Thyroid gland (tissue), 4 donors: ENCODE results near the gene ITGA1. TPM values are rescaled to one million over a fixed set of nuclear protein-coding genes. Genes with fewer than 3 reads are reported as not detected.

Experiments used
- DNase-seq, 2 donors: peaks; one replicate each; pipeline ENCODE4 v3.0.0-alpha.2; 2019
- H3K27ac ChIP-seq, 3 donors: fragments of 200-600 bp; sonication (generic); 1 replicate in 2 of 3; 2 replicates in 1 of 3; pipeline ENCODE4 v1.5.1; 2016 to 2019; ENCODE audit warnings: mild to moderate bottlenecking in 1 of 3, moderate library complexity in 1 of 3
- H3K27me3 ChIP-seq: fragments of 200-600 bp; sonication (generic); one replicate; pipeline ENCODE4 v1.5.1; 2019
- H3K36me3 ChIP-seq, 2 donors: fragments of 200-600 bp; sonication (generic); one replicate each; pipeline ENCODE4 v1.5.1; 2016 to 2019
- H3K4me1 ChIP-seq, 2 donors: fragments of 200-600 bp; sonication (generic); one replicate each; pipeline ENCODE4 v1.5.1; 2017 to 2019
- H3K4me3 ChIP-seq, 3 donors: fragments of 200-600 bp; sonication (generic); replicated peaks in 1 of 3; 1 replicate in 2 of 3; 2 replicates in 1 of 3; pipeline ENCODE4 v1.5.1; 2016; ENCODE audit warnings: mild to moderate bottlenecking in 1 of 3
- H3K9me3 ChIP-seq: fragments of 200-600 bp; sonication (generic); one replicate; pipeline ENCODE4 v1.5.1; 2017
- CTCF ChIP-seq, 6 experiments: fragments of 200-600 bp in 3 of 6; fragments of 450-650 bp in 3 of 6; sonication (generic) in 3 of 6; IDR thresholded peaks; one replicate each; pipeline ENCODE4 v1.5.1; 2016 to 2019; ENCODE audit warnings: antibody characterized with exemption in 6 of 6, mild to moderate bottlenecking in 2 of 6, inconsistent platforms in 1 of 6, moderate library complexity in 1 of 6
- POLR2A ChIP-seq, 2 donors: fragments of 450-650 bp; IDR thresholded peaks; one replicate each; pipeline ENCODE4 v1.6.1; 2017; ENCODE audit warnings: antibody characterized with exemption in 2 of 2, mild to moderate bottlenecking in 2 of 2, moderate library complexity in 1 of 2
- WGBS, 2 donors: methylation state at CpG; one replicate each; pipeline ENCODE4 v1.1.5; 2017; 5-methylcytosine and 5-hydroxymethylcytosine counted together
- intact Hi-C: fragments of 100-400 bp; cut with DNase I; formaldehyde crosslinking; loops from one replicate; pipeline ENCODE4 v1.15.1; 2023
- total RNA-seq, 4 donors: library from RNA; depleted of rRNA; stranded (reverse); fragments of >200 nt; gene quantifications; one replicate each; pipeline ENCODE4 v1.2.3, GENCODE V29; 2016

ITGA1 gene
- total RNA-seq, 4 donors from 2014 or later, result 38.7 to 85.9 (median 52.6) TPM

- no peak overlapping the region for H3K27ac ChIP-seq
- H3K4me3 ChIP-seq, result no peak overlapping the region
- H3K27me3 ChIP-seq, result no peaks in the 10 kb centered on the region
- H3K4me1 ChIP-seq, result no peaks in the 10 kb centered on the region
- intact Hi-C loops, result no loop called here
- TF ChIP-seq CTCF (IDR thresholded peaks at IDR 0.05) (no peak), POLR2A (IDR thresholded peaks at IDR 0.05) (no peak)
- H3K9me3 ChIP-seq, result no peaks in the 10 kb centered on the region
- DNase-seq, result no peak
- WGBS, 2 donors, result 96 to 98% methylated on average over 4 of the region's 4 CpGs
- no peaks in the 10 kb centered on the region for H3K36me3 ChIP-seq
These were observed 17.3 kb upstream of the ITGA1 start for GRCh38 chr5:52770287-52770939.

- H3K4me3 ChIP-seq, result no peak overlapping the region
- H3K27ac ChIP-seq, result peak overlapping the region in 1 of 3 donors; percentile 16
These were observed 16.2 kb upstream of the ITGA1 start for GRCh38 chr5:52771343-52772039.

GRCh38 chr5:52772668-52773067, 15.0 kb upstream of the ITGA1 start:
- no peaks in the 10 kb centered on the region for H3K9me3 ChIP-seq

More at GRCh38 chr5:52771343-52772039, 16.2 kb upstream of the ITGA1 start:
- Histone ChIP-seq H3K27me3 (no peaks in the 10 kb centered on the region), H3K9me3 (no peaks in the 10 kb centered on the region), H3K36me3 (no peaks in the 10 kb centered on the region), H3K4me1 (no peaks in the 10 kb centered on the region)
- WGBS, 2 donors, result 75 to 77% methylated on average over 3 of the region's 3 CpGs
- intact Hi-C loops, result no loop called here
- no peak for DNase-seq
- TF ChIP-seq CTCF (IDR thresholded peaks at IDR 0.05) (no peak), POLR2A (IDR thresholded peaks at IDR 0.05) (no peak)

GRCh38 chr5:52773342-52773741, 14.4 kb upstream of the ITGA1 start:
- Histone ChIP-seq H3K9me3 (no peaks in the 10 kb centered on the region), H3K27me3 (no peaks in the 10 kb centered on the region), H3K36me3 (no peaks in the 10 kb centered on the region), H3K4me1 (no peaks in the 10 kb centered on the region), H3K4me3 (no peak overlapping the region), H3K27ac (no peak overlapping the region)
- intact Hi-C loops, result no loop called here
- no peak for DNase-seq
- 76 to 86% methylated on average over 2 of the region's 2 CpGs for WGBS, 2 donors
- TF ChIP-seq POLR2A (IDR thresholded peaks at IDR 0.05) (no peak), CTCF (IDR thresholded peaks at IDR 0.05) (no peak)

More at GRCh38 chr5:52772668-52773067, 15.0 kb upstream of the ITGA1 start:
- H3K27ac ChIP-seq, result no peak overlapping the region
- H3K27me3 ChIP-seq, result no peaks in the 10 kb centered on the region
- H3K36me3 ChIP-seq, result no peaks in the 10 kb centered on the region
- H3K4me3 ChIP-seq, result no peak overlapping the region
- TF ChIP-seq POLR2A (IDR thresholded peaks at IDR 0.05), result no peak
- intact Hi-C loops, result no loop called here
- DNase-seq, result no peak
- H3K4me1 ChIP-seq, result no peaks in the 10 kb centered on the region

- H3K9me3 ChIP-seq, result no peaks in the 10 kb centered on the region
- no peak for DNase-seq
- H3K27me3 ChIP-seq, result no peaks in the 10 kb centered on the region
- WGBS, 2 donors, result 45 to 47% methylated on average over 5 of the region's 5 CpGs
- H3K4me1 ChIP-seq, result no peaks in the 10 kb centered on the region
- no peaks in the 10 kb centered on the region for H3K36me3 ChIP-seq
- H3K27ac ChIP-seq, result peak overlapping the region in 1 of 3 donors; percentile 41
- no peak overlapping the region for H3K4me3 ChIP-seq
- intact Hi-C loops, result no loop called here
- TF ChIP-seq POLR2A (IDR thresholded peaks at IDR 0.05) (no peak), CTCF (IDR thresholded peaks at IDR 0.05) (no peak)
These were observed 13.7 kb upstream of the ITGA1 start for GRCh38 chr5:52774005-52774410.
